Upper lobe of left lung (tissue), 6 donors: ENCODE data around the gene NCBP3. TPM values are rescaled to one million over a fixed set of nuclear protein-coding genes. Genes with fewer than 3 reads are reported as not detected.
A peak's percentile ranks its signal among the peaks of the same experiment; 100 is the strongest.

ENCODE experiments used
- ATAC-seq, 2 donors: fragments of 200-7000 bp; cut with Tn5 transposase; one replicate each; pipeline ENCODE4 v1.9.1; 2022; ENCODE audit warnings: mild to moderate bottlenecking in 2 of 2, moderate library complexity in 2 of 2; ENCODE audit not compliant: low FRiP score in 2 of 2
- DNase-seq, 2 donors: peaks; one replicate each; pipeline ENCODE4 v3.0.0-alpha.2; 2019 to 2020
- H3K27ac ChIP-seq, 4 donors: fragments of 200-600 bp; sonication (generic); one replicate each; pipeline ENCODE4 v1.5.1; 2016 to 2019
- H3K27me3 ChIP-seq, 4 donors: fragments of 200-600 bp; sonication (generic); one replicate each; pipeline ENCODE4 v1.5.1; 2017 to 2019
- H3K36me3 ChIP-seq, 4 donors: fragments of 200-600 bp; sonication (generic); one replicate each; pipeline ENCODE4 v1.5.1; 2016 to 2019
- H3K4me1 ChIP-seq, 4 donors: fragments of 200-600 bp; sonication (generic); one replicate each; pipeline ENCODE4 v1.5.1; 2018 to 2019
- H3K4me3 ChIP-seq, 4 donors: fragments of 200-600 bp; sonication (generic); one replicate each; pipeline ENCODE4 v1.5.1; 2017 to 2019; ENCODE audit warnings: mild to moderate bottlenecking in 2 of 4, moderate library complexity in 1 of 4
- H3K9me3 ChIP-seq, 4 donors: fragments of 200-600 bp; sonication (generic); one replicate each; pipeline ENCODE4 v1.5.1; 2018 to 2019
- EP300 ChIP-seq, 4 donors: sonication (generic); formaldehyde crosslinking; IDR thresholded peaks; one replicate each; pipeline ENCODE4 v1.5.1; 2017; ENCODE audit warnings: antibody characterized with exemption in 4 of 4, control low read depth in 2 of 4
- POLR2A ChIP-seq, 4 donors: fragments of 450-650 bp; IDR thresholded peaks; one replicate each; pipeline ENCODE4 v1.5.1; 2016 to 2017; ENCODE audit warnings: antibody characterized with exemption in 4 of 4, mild to moderate bottlenecking in 2 of 4
- POLR2AphosphoS5 ChIP-seq, 2 donors: sonication (generic); formaldehyde crosslinking; IDR thresholded peaks; one replicate each; pipeline ENCODE4 v1.5.1; 2017; ENCODE audit warnings: antibody characterized with exemption in 2 of 2
- WGBS, 2 donors: methylation state at CpG; one replicate each; pipeline ENCODE4 v1.1.5; 2017 to 2018; 5-methylcytosine and 5-hydroxymethylcytosine counted together
- total RNA-seq, 6 donors: library from RNA; depleted of rRNA in 4 of 6; stranded (reverse); fragments of >200 nt in 4 of 6; gene quantifications; one replicate each; pipeline versions ENCODE4 v1.1.0 to v1.2.1, GENCODE V29; 2016 to 2021
- TF ChIP-seq, protein P1 (sequence below), 6 experiments: fragments of 450-650 bp in 4 of 6; fragments of 200-600 bp in 2 of 6; sonication (generic) in 2 of 6; IDR thresholded peaks; one replicate each; pipeline ENCODE4 v1.5.1; 2016 to 2019; ENCODE audit warnings: antibody characterized with exemption in 6 of 6
- donor health status: DM: no; HTN: no; CAD: no; lungs with moderate emphysema.
- donor health status: DM: no; HTN: yes; CAD: no; lungs with severe emphysema.

Gene NCBP3
- total RNA-seq, 6 donors from 2014 or later: 17.3 to 43.0 (median 32.5) TPM

DNA sequence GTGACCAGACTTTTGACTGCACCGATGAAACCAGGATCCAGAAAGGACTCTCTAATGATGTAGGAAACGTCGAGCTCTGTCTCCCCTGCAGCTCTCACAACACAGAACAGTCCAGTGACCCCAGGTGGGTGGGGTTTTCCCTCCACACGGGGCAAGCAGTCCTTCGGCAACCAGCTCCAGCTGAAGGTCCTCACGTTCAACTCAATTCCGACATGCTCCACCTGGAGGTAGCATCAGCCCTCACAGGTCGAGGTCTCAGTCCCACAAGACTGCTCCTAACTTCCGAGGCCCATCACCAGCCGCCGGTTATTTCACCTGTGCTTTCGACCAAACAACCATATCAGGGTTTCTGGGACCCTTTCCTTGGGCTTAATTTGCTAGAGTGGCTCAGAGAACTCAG, 73.3 kb downstream of the NCBP3 start:
- H3K4me1 ChIP-seq: no peaks in the 10 kb centered on the region
- DNase-seq: no peak
- H3K36me3 ChIP-seq: no peaks in the 10 kb centered on the region
- no peak overlapping the region for H3K4me3 ChIP-seq
- H3K9me3 ChIP-seq: no peaks in the 10 kb centered on the region
- H3K27ac ChIP-seq: no peak overlapping the region
- no peaks in the 10 kb centered on the region for H3K27me3 ChIP-seq
- TF ChIP-seq POLR2A (IDR thresholded peaks at IDR 0.05) (no peak), POLR2AphosphoS5 (IDR thresholded peaks at IDR 0.05) (no peak), EP300 (IDR thresholded peaks at IDR 0.05) (no peak)
- TF ChIP-seq, protein P1, sequence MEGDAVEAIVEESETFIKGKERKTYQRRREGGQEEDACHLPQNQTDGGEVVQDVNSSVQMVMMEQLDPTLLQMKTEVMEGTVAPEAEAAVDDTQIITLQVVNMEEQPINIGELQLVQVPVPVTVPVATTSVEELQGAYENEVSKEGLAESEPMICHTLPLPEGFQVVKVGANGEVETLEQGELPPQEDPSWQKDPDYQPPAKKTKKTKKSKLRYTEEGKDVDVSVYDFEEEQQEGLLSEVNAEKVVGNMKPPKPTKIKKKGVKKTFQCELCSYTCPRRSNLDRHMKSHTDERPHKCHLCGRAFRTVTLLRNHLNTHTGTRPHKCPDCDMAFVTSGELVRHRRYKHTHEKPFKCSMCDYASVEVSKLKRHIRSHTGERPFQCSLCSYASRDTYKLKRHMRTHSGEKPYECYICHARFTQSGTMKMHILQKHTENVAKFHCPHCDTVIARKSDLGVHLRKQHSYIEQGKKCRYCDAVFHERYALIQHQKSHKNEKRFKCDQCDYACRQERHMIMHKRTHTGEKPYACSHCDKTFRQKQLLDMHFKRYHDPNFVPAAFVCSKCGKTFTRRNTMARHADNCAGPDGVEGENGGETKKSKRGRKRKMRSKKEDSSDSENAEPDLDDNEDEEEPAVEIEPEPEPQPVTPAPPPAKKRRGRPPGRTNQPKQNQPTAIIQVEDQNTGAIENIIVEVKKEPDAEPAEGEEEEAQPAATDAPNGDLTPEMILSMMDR (IDR thresholded peaks at IDR 0.05): no peak
- ATAC-seq: no peak
- 79 to 88% methylated on average over 12 of the region's 12 CpGs for WGBS, 2 donors

DNA sequence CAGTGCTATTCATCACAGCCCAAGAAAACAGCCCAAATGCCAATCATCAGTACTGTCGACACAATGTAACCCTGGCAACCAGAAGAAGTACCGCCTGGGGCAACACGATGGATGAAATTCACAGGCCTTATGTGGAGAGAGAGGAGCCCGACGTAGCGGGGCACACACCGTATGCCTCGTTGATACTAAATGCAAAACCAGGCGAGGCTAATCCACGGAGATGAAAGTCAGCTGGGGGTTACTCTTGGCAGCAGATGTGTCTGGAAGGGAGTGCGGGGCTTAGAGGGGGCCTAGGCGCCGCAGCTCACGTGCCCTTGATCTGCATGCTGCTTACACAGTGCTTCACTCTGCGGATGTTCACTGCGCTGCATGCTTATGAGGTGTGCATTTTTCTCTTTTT, 74.9 kb downstream of the NCBP3 start:
- no peaks in the 10 kb centered on the region for H3K27me3 ChIP-seq
- DNase-seq: no peak

DNA sequence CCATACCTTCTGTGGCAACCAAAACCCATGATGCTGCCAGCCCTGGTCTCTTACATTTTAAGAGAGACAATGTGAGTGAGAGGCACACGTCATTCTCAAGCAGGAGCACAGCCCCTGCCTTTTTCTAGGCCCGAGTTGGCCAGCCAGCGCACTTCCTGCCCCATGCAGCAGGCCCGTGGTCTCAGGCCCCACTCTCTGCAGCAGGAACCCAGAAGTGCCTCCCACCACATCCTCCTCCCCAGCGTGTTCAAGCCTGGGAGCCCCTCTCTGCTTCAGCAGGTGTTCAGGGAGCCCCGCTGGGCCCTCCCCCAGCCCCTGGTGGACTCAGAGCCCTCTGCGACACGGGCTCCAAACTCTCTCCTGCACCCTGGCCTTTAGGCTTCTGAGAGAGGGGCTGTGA, 75.6 kb downstream of the NCBP3 start:
- WGBS, 2 donors: 45 to 47% methylated on average over 5 to 7 of the region's 8 CpGs
- ATAC-seq (no peak), DNase-seq (peak in 1 of 2 donors; percentile 48)
- Histone ChIP-seq H3K4me3 (no peak overlapping the region), H3K4me1 (no peaks in the 10 kb centered on the region), H3K9me3 (no peaks in the 10 kb centered on the region), H3K27me3 (no peaks in the 10 kb centered on the region), H3K36me3 (no peaks in the 10 kb centered on the region), H3K27ac (no peak overlapping the region)
- TF ChIP-seq EP300 (IDR thresholded peaks at IDR 0.05) (no peak), POLR2AphosphoS5 (IDR thresholded peaks at IDR 0.05) (peak in 1 of 2 donors; percentile 15), POLR2A (IDR thresholded peaks at IDR 0.05) (no peak)
- TF ChIP-seq, protein P1 (IDR thresholded peaks at IDR 0.05): no peak

More for the DNA sequence above, 74.9 kb downstream of the NCBP3 start:
- H3K4me1 ChIP-seq: no peaks in the 10 kb centered on the region
- no peak overlapping the region for H3K4me3 ChIP-seq
- TF ChIP-seq POLR2A (IDR thresholded peaks at IDR 0.05): no peak
- TF ChIP-seq EP300 (IDR thresholded peaks at IDR 0.05): no peak
- TF ChIP-seq POLR2AphosphoS5 (IDR thresholded peaks at IDR 0.05): no peak
- TF ChIP-seq, protein P1 (IDR thresholded peaks at IDR 0.05): no peak
- no peaks in the 10 kb centered on the region for H3K9me3 ChIP-seq
- no peak for ATAC-seq
- no peak overlapping the region for H3K27ac ChIP-seq
- no peaks in the 10 kb centered on the region for H3K36me3 ChIP-seq
- WGBS, 2 donors: 61 to 69% methylated on average over 16 of the region's 16 CpGs

DNA sequence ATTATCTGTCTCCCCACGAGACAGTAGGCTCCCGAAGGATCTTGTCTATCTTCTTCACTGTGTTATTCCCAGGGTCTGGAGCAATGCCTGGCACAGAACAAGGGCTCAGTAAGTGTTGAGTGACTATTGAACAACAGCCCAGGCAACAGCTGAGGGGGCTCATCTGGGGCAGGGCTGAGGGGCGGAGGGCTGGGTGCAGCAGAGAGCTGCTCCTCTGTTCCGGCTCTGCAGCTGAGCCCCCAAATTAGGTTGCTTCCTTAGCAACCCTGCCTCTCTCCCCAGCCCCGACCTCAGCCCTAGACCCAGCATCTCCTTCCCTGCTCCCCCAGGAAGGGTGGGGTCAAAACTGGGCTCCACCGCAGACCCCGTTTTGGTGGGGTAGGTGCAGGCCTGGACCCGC, 77.3 kb downstream of the NCBP3 start:
- no peak overlapping the region for H3K4me3 ChIP-seq
- no peaks in the 10 kb centered on the region for H3K27me3 ChIP-seq
- DNase-seq (no peak), ATAC-seq (peak in 1 of 2 donors; percentile 45)
- H3K4me1 ChIP-seq: no peaks in the 10 kb centered on the region
- no peak overlapping the region for H3K27ac ChIP-seq
- no peaks in the 10 kb centered on the region for H3K36me3 ChIP-seq
- TF ChIP-seq POLR2AphosphoS5 (IDR thresholded peaks at IDR 0.05): no peak
- TF ChIP-seq EP300 (IDR thresholded peaks at IDR 0.05): no peak
- TF ChIP-seq POLR2A (IDR thresholded peaks at IDR 0.05): no peak
- TF ChIP-seq, protein P1 (IDR thresholded peaks at IDR 0.05): no peak
- H3K9me3 ChIP-seq: no peaks in the 10 kb centered on the region
- WGBS, 2 donors: 64 to 73% methylated on average over 5 to 8 of the region's 8 CpGs

DNA sequence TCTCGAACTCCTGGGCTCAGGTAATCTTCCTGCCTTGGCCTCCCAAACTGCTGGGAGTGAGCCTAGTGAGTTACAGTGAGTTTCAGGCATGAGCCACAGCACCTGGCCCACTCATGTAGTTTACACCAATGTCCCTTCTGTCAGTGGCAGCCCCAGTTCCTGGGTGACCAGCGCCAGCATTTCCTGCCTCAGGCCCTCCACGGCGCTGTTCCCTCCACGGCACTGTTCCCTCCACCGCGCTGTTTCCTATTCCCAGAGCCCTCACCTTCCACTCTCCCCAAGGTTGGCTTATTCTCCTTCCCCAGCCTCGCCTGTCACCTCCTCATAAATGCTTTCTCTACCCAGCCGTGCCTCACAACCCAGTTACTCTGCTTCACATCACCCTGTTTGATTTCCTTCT, 77.7 kb downstream of the NCBP3 start:
- WGBS, 2 donors: 85 to 89% methylated on average over 9 of the region's 9 CpGs
- no peak overlapping the region for H3K4me3 ChIP-seq
- ATAC-seq: no peak

More for the DNA sequence above, 77.7 kb downstream of the NCBP3 start:
- Histone ChIP-seq H3K27ac (no peak overlapping the region), H3K27me3 (no peaks in the 10 kb centered on the region), H3K9me3 (no peaks in the 10 kb centered on the region), H3K36me3 (no peaks in the 10 kb centered on the region), H3K4me1 (no peaks in the 10 kb centered on the region)
- DNase-seq: no peak
- no peak for TF ChIP-seq EP300 (IDR thresholded peaks at IDR 0.05)
- no peak for TF ChIP-seq POLR2A (IDR thresholded peaks at IDR 0.05)
- TF ChIP-seq, protein P1 (IDR thresholded peaks at IDR 0.05): no peak
- TF ChIP-seq POLR2AphosphoS5 (IDR thresholded peaks at IDR 0.05): no peak
